Subcutaneous abdominal adipose tissue (tissue), 5 donors: Measurements from ENCODE around the gene ZNF407.

ENCODE experiments used
- H3K27ac ChIP-seq: one replicate; pipeline ENCODE4 v1.7.0; 2013; ENCODE audit warnings: low read depth, mild to moderate bottlenecking, inconsistent platforms, low read length, moderate library complexity
- H3K27me3 ChIP-seq, 5 donors: one replicate each; pipeline ENCODE4 v1.7.0; 2013; ENCODE audit warnings: low read length in 5 of 5, inconsistent platforms in 1 of 5; ENCODE audit not compliant: control insufficient read depth in 5 of 5, insufficient read depth in 4 of 5
- H3K36me3 ChIP-seq, 5 donors: one replicate each; pipeline ENCODE4 v1.7.0; 2013; ENCODE audit warnings: low read length in 5 of 5; ENCODE audit not compliant: control insufficient read depth in 5 of 5, insufficient read depth in 5 of 5
- H3K4me1 ChIP-seq, 5 donors: one replicate each; pipeline ENCODE4 v1.7.0; 2013; ENCODE audit warnings: low read length in 5 of 5, mild to moderate bottlenecking in 3 of 5, moderate library complexity in 1 of 5; ENCODE audit not compliant: control insufficient read depth in 5 of 5, insufficient read depth in 5 of 5
- H3K4me3 ChIP-seq, 5 donors: one replicate each; pipeline ENCODE4 v1.7.0; 2013; ENCODE audit warnings: low read length in 5 of 5, low read depth in 1 of 5
- H3K9ac ChIP-seq, 5 donors: one replicate each; pipeline ENCODE4 v1.7.0; 2013; ENCODE audit warnings: low read length in 5 of 5, mild to moderate bottlenecking in 4 of 5, moderate library complexity in 3 of 5
- H3K9me3 ChIP-seq, 5 donors: one replicate each; pipeline ENCODE4 v1.7.0; 2013; ENCODE audit warnings: low read length in 5 of 5; ENCODE audit not compliant: control insufficient read depth in 5 of 5
- donor health status: healthy.
- donor health status: healthy.
- donor health status: healthy.
- donor health status: healthy.
- donor health status: healthy.

Gene ZNF407

GRCh38 chr18:74633652-74634352 is 36.1 kb downstream of the ZNF407 start:
- Histone ChIP-seq H3K9me3 (no peaks in the 10 kb centered on the region), H3K4me1 (peaks cover 0 to 9% (median 3%) of the 10 kb centered on the region in 5 donors), H3K4me3 (no peak overlapping the region), H3K27me3 (no peaks in the 10 kb centered on the region), H3K36me3 (peaks cover 15 to 34% (median 22%) of the 10 kb centered on the region in 5 donors), H3K27ac (no peak overlapping the region), H3K9ac (no peak overlapping the region)

DNA sequence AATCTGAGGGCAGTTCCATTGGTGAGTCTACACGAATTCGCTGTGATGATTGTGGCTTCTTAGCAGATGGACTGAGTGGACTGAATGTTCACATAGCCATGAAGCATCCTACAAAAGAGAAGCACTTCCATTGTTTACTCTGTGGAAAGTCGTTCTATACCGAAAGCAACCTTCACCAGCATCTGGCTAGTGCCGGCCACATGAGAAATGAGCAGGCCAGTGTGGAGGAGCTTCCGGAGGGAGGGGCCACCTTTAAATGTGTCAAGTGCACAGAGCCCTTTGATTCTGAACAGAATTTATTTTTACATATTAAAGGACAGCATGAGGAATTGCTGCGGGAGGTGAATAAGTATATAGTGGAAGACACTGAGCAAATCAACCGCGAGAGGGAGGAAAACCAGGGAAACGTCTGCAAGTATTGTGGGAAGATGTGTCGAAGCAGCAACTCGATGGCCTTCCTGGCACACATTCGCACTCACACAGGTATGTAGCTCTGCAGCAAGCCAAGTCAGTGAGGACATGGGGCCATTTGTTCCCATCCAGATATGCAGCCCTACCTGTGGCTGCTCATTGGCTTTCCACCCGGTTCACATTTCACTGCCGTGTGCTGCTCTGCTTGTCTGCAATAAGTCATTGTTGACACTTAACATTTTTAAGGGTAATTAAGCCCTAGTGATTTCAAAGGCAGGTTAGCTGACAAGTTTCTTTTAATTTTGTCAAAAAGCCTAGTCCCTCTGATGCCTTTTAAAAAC is 37.7 kb downstream of the ZNF407 start:
- Histone ChIP-seq H3K9me3 (no peaks in the 10 kb centered on the region), H3K4me1 (peaks cover 0 to 9% (median 3%) of the 10 kb centered on the region in 5 donors), H3K27ac (no peak overlapping the region), H3K36me3 (peaks cover 15 to 34% (median 22%) of the 10 kb centered on the region in 5 donors), H3K4me3 (no peak overlapping the region), H3K27me3 (no peaks in the 10 kb centered on the region), H3K9ac (no peak overlapping the region)

- peaks cover 18 to 27% (median 25%) of the 10 kb centered on the region in 5 donors for H3K36me3 ChIP-seq
- H3K9ac ChIP-seq = no peak overlapping the region
- H3K27me3 ChIP-seq = no peaks in the 10 kb centered on the region
- H3K4me1 ChIP-seq = no peaks in the 10 kb centered on the region
- H3K9me3 ChIP-seq = no peaks in the 10 kb centered on the region
- no peak overlapping the region for H3K4me3 ChIP-seq
- no peak overlapping the region for H3K27ac ChIP-seq
These were observed 39.4 kb downstream of the ZNF407 start for GRCh38 chr18:74637070-74637469.

- H3K9ac ChIP-seq = no peak overlapping the region
- H3K4me3 ChIP-seq = no peak overlapping the region
- no peaks in the 10 kb centered on the region for H3K27me3 ChIP-seq
- H3K36me3 ChIP-seq = peaks cover 9 to 20% (median 15%) of the 10 kb centered on the region in 5 donors
- H3K4me1 ChIP-seq = no peaks in the 10 kb centered on the region
- no peak overlapping the region for H3K27ac ChIP-seq
- H3K9me3 ChIP-seq = no peaks in the 10 kb centered on the region
These were observed 40.5 kb downstream of the ZNF407 start for GRCh38 chr18:74638210-74638609.

- H3K27me3 ChIP-seq = no peaks in the 10 kb centered on the region
- H3K4me1 ChIP-seq = no peaks in the 10 kb centered on the region
- H3K4me3 ChIP-seq = no peak overlapping the region
- no peak overlapping the region for H3K9ac ChIP-seq
- H3K27ac ChIP-seq = no peak overlapping the region
- H3K9me3 ChIP-seq = no peaks in the 10 kb centered on the region
- peaks cover 6 to 17% (median 10%) of the 10 kb centered on the region in 5 donors for H3K36me3 ChIP-seq
These were observed 47.0 kb downstream of the ZNF407 start for GRCh38 chr18:74644713-74645112.

GRCh38 chr18:74645679-74646078 is 48.0 kb downstream of the ZNF407 start:
- H3K27ac ChIP-seq = no peak overlapping the region
- no peaks in the 10 kb centered on the region for H3K4me1 ChIP-seq
- no peak overlapping the region for H3K4me3 ChIP-seq
- H3K27me3 ChIP-seq = no peaks in the 10 kb centered on the region
- no peaks in the 10 kb centered on the region for H3K9me3 ChIP-seq
- H3K36me3 ChIP-seq = peaks cover 6 to 17% (median 10%) of the 10 kb centered on the region in 5 donors
- no peak overlapping the region for H3K9ac ChIP-seq

GRCh38 chr18:74651327-74652128 is 53.9 kb downstream of the ZNF407 start:
- peak overlapping the region in 1 of 5 donors; percentile 32 for H3K9ac ChIP-seq
- no peaks in the 10 kb centered on the region for H3K9me3 ChIP-seq
- H3K27me3 ChIP-seq = no peaks in the 10 kb centered on the region
- no peak overlapping the region for H3K4me3 ChIP-seq
- H3K27ac ChIP-seq = no peak overlapping the region
- H3K36me3 ChIP-seq = peaks cover 0 to 13% (median 10%) of the 10 kb centered on the region in 5 donors
- no peaks in the 10 kb centered on the region for H3K4me1 ChIP-seq

GRCh38 chr18:74652392-74652988 is 54.8 kb downstream of the ZNF407 start:
- Histone ChIP-seq H3K27ac (no peak overlapping the region), H3K9ac (no peak overlapping the region), H3K27me3 (no peaks in the 10 kb centered on the region), H3K9me3 (no peaks in the 10 kb centered on the region), H3K4me3 (no peak overlapping the region), H3K36me3 (peaks cover 0 to 9% (median 6%) of the 10 kb centered on the region in 5 donors), H3K4me1 (no peaks in the 10 kb centered on the region)

- Histone ChIP-seq H3K36me3 (no peaks in the 10 kb centered on the region), H3K9me3 (no peaks in the 10 kb centered on the region), H3K27ac (no peak overlapping the region), H3K4me3 (no peak overlapping the region), H3K27me3 (no peaks in the 10 kb centered on the region), H3K9ac (no peak overlapping the region), H3K4me1 (no peaks in the 10 kb centered on the region)
These were observed 57.0 kb downstream of the ZNF407 start for GRCh38 chr18:74654638-74655037.
